Ovary (tissue), 9 donors: ENCODE results near the gene DAB1. TPM values are rescaled to one million over a fixed set of nuclear protein-coding genes. Genes with fewer than 3 reads are reported as not detected.

Experiments used
- DNase-seq, 5 donors: peaks; one replicate each; pipeline ENCODE4 v3.0.0-alpha.2; 2019 to 2020
- H3K27ac ChIP-seq, 2 donors: fragments of 200-600 bp; one replicate each; pipeline versions ENCODE4 v1.5.1 to v1.8.0; 2019 to 2022
- H3K27me3 ChIP-seq: fragments of 200-600 bp; one replicate; pipeline ENCODE4 v1.8.0; 2022
- H3K36me3 ChIP-seq: fragments of 200-600 bp; sonication (generic); one replicate; pipeline ENCODE4 v1.5.1; 2019
- H3K4me1 ChIP-seq: one replicate; pipeline ENCODE4 v1.8.1; 2013; ENCODE audit warnings: mild to moderate bottlenecking, moderate library complexity; ENCODE audit not compliant: insufficient read depth
- H3K4me3 ChIP-seq: fragments of 200-600 bp; sonication (generic); one replicate; pipeline ENCODE4 v1.5.1; 2017
- H3K9me3 ChIP-seq, 2 donors: fragments of 200-600 bp in 1 of 2; sonication (generic) in 1 of 2; one replicate each; pipeline versions ENCODE4 v1.5.1 to v1.8.1; 2013 to 2019; ENCODE audit warnings: mild to moderate bottlenecking in 1 of 2, moderate library complexity in 1 of 2
- CTCF ChIP-seq, 3 donors: fragments of 450-650 bp in 2 of 3; fragments of 200-600 bp in 1 of 3; IDR thresholded peaks; one replicate each; pipeline versions ENCODE4 v1.5.1 to v1.8.0; 2016 to 2022; ENCODE audit warnings: antibody characterized with exemption in 3 of 3, mild to moderate bottlenecking in 1 of 3
- EP300 ChIP-seq: sonication (generic); formaldehyde crosslinking; IDR thresholded peaks from one replicate; pipeline ENCODE4 v1.6.1; 2017; ENCODE audit warnings: antibody characterized with exemption
- POLR2A ChIP-seq: fragments of 450-650 bp; IDR thresholded peaks from one replicate; pipeline ENCODE4 v1.6.1; 2017; ENCODE audit warnings: antibody characterized with exemption, mild to moderate bottlenecking, moderate library complexity
- WGBS, 3 donors: extraction: QIAGEN DNeasy Blood & Tissue Kit in 1 of 3; methylation state at CpG; one replicate each; pipeline versions ENCODE4 v1.1.5 to v1.1.7; 2013 to 2017; 5-methylcytosine and 5-hydroxymethylcytosine counted together
- intact Hi-C, 4 donors: fragments of 100-400 bp; cut with DNase I; formaldehyde crosslinking; loops; one replicate each; pipeline versions ENCODE4 v1.11.0 to v1.15.1; 2022 to 2023
- polyA plus RNA-seq, 2 donors: library from polyadenylated mRNA; stranded (reverse); fragments of 200-250 nt in 1 of 2; fragments of 350-450 nt in 1 of 2; fragmentation: Illumina TruSeq in 1 of 2; extraction: RNeasy Lipid Tissue Mini Kit (QIAGEN cat#74804) in 1 of 2; gene quantifications; one replicate each; pipeline ENCODE4 v1.2.3, GENCODE V29; 2013 to 2014
- total RNA-seq, 7 donors: library from RNA; depleted of rRNA in 2 of 7; stranded (reverse); fragments of >200 nt in 2 of 7; fragmentation: NEBNext Ultra II Directional in 3 of 7; extraction: Animal tissue kit (Norgen Biotek cat#: 25700) in 3 of 7; gene quantifications; one replicate each; pipeline versions ENCODE4 v1.1.0 to v1.2.4, GENCODE V29; 2016 to 2023
- donor health status: DM: no; HTN: no; CAD: no; lungs with moderate emphysema.
- donor health status: DM: no; HTN: no; CAD: no.
- donor health status: Bipolar disorder and iron deficiency.
- donor health status: DM: yes; HTN: yes; CAD: no.
- donor health status: DM: no; HTN: no; CAD: no.
- donor health status: DM: yes; HTN: yes; CAD: no.

The DAB1 gene
- total and polyA plus RNA-seq, 9 donors, result 0.22 to 5.5 (median 0.77) TPM

- no peak for DNase-seq
- 76 to 82% (median 77%) methylated on average over 5 of the region's 5 CpGs for WGBS, 3 donors
- TF ChIP-seq EP300, result no peak
- TF ChIP-seq CTCF (IDR thresholded peaks at IDR 0.05), result no peak
- no peak for TF ChIP-seq POLR2A
- no peaks in the 10 kb centered on the region for H3K9me3 ChIP-seq
- H3K36me3 ChIP-seq, result no peaks in the 10 kb centered on the region
- intact Hi-C loops, result no loop called here
- H3K27ac ChIP-seq, result no peak overlapping the region
- H3K4me1 ChIP-seq, result no peaks in the 10 kb centered on the region
- no peak overlapping the region for H3K4me3 ChIP-seq
- no peaks in the 10 kb centered on the region for H3K27me3 ChIP-seq
Measured at GRCh38 chr1:57214951-57215575, 208.8 kb downstream of the DAB1 start.

GRCh38 chr1:57210881-57211280 is 213.0 kb downstream of the DAB1 start:
- Histone ChIP-seq H3K9me3 (no peaks in the 10 kb centered on the region), H3K4me3 (no peak overlapping the region), H3K27ac (no peak overlapping the region), H3K4me1 (no peaks in the 10 kb centered on the region), H3K36me3 (no peaks in the 10 kb centered on the region), H3K27me3 (no peaks in the 10 kb centered on the region)
- DNase-seq, result no peak
- no peak for TF ChIP-seq CTCF (IDR thresholded peaks at IDR 0.05)
- TF ChIP-seq POLR2A, result no peak
- WGBS, 3 donors, result 65 to 74% (median 74%) methylated on average over 2 of the region's 2 CpGs
- intact Hi-C loops, result no loop called here

GRCh38 chr1:57209495-57209894 is 214.4 kb downstream of the DAB1 start:
- no peaks in the 10 kb centered on the region for H3K4me1 ChIP-seq
- intact Hi-C loops, result no loop called here
- 96 to 98% (median 98%) methylated on average over 1 of the region's 1 CpG for WGBS, 3 donors

GRCh38 chr1:57208741-57209302 is 215.0 kb downstream of the DAB1 start:
- H3K27me3 ChIP-seq, result no peaks in the 10 kb centered on the region
- no peak overlapping the region for H3K4me3 ChIP-seq
- H3K36me3 ChIP-seq, result no peaks in the 10 kb centered on the region
- no peak overlapping the region for H3K27ac ChIP-seq
- H3K4me1 ChIP-seq, result no peaks in the 10 kb centered on the region
- 78 to 87% (median 84%) methylated on average over 1 of the region's 1 CpG for WGBS, 3 donors
- TF ChIP-seq CTCF (IDR thresholded peaks at IDR 0.05), result no peak
- TF ChIP-seq EP300, result no peak
- TF ChIP-seq POLR2A, result no peak
- no peaks in the 10 kb centered on the region for H3K9me3 ChIP-seq
- no peak for DNase-seq
- intact Hi-C loops, result no loop called here

More at GRCh38 chr1:57209495-57209894, 214.4 kb downstream of the DAB1 start:
- DNase-seq, result no peak
- Histone ChIP-seq H3K9me3 (no peaks in the 10 kb centered on the region), H3K27ac (no peak overlapping the region), H3K27me3 (no peaks in the 10 kb centered on the region), H3K36me3 (no peaks in the 10 kb centered on the region), H3K4me3 (no peak overlapping the region)
- no peak for TF ChIP-seq EP300
- no peak for TF ChIP-seq POLR2A
- TF ChIP-seq CTCF (IDR thresholded peaks at IDR 0.05), result no peak
